Measurements from ENCODE around the gene RAD50. TPM values are rescaled to one million over a fixed set of nuclear protein-coding genes. Genes with fewer than 3 reads are reported as not detected.
"Not testable (repeated sequence)": the region's sequence is repeated elsewhere in the genome, so short reads cannot be mapped to it uniquely, and the experiment has no call there.

RAD50 gene
- 10 to 100 TPM; 34.1 to 40.1 (median 37.5) TPM for total RNA-seq

DNA sequence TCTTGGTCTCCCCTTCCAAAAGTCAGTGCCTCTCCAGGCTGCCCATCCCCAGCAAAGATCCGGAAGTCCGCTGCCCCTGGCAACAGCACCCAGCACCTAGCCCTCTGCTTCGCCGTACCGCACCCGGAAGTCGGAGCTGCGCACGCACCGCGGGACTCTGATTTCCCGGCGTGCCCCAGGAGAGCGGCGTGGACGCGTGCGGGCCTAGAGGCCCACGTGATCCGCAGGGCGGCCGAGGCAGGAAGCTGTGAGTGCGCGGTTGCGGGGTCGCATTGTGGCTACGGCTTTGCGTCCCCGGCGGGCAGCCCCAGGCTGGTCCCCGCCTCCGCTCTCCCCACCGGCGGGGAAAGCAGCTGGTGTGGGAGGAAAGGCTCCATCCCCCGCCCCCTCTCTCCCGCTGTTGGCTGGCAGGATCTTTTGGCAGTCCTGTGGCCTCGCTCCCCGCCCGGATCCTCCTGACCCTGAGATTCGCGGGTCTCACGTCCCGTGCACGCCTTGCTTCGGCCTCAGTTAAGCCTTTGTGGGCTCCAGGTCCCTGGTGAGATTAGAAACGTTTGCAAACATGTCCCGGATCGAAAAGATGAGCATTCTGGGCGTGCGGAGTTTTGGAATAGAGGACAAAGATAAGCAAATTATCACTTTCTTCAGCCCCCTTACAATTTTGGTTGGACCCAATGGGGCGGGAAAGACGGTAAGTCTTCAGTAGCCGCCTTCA lies at the start of gene RAD50:
TSS of gene RAD50 (plus strand) at position 215 of the 715 bp plus-strand sequence. CDS start at position 563, 348 bp downstream.
- Histone ChIP-seq H3K4me1 (peaks cover 12 to 14% of the 10 kb centered on the region in 2 donors), H3K9me3 (no peaks in the 10 kb centered on the region), H3K4me3 (replicated peaks in 1 of 3) (peak within 1 kb of the TSS; percentile 38 to 78 (median 53)), H3K27me3 (no peaks in the 10 kb centered on the region), H3K27ac (peak within 1 kb of the TSS; percentile 69 to 84 (median 75)), H3K36me3 (no peaks in the 10 kb centered on the region)
- TF ChIP-seq, protein P1, sequence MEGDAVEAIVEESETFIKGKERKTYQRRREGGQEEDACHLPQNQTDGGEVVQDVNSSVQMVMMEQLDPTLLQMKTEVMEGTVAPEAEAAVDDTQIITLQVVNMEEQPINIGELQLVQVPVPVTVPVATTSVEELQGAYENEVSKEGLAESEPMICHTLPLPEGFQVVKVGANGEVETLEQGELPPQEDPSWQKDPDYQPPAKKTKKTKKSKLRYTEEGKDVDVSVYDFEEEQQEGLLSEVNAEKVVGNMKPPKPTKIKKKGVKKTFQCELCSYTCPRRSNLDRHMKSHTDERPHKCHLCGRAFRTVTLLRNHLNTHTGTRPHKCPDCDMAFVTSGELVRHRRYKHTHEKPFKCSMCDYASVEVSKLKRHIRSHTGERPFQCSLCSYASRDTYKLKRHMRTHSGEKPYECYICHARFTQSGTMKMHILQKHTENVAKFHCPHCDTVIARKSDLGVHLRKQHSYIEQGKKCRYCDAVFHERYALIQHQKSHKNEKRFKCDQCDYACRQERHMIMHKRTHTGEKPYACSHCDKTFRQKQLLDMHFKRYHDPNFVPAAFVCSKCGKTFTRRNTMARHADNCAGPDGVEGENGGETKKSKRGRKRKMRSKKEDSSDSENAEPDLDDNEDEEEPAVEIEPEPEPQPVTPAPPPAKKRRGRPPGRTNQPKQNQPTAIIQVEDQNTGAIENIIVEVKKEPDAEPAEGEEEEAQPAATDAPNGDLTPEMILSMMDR (IDR thresholded peaks at IDR 0.05) = no peak
- peak; percentile 36 to 73 for TF ChIP-seq POLR2A (IDR thresholded peaks at IDR 0.05)
- WGBS, 2 donors = 0% methylated on average over 15 to 24 of the region's 53 CpGs
- intact Hi-C loops (cut with DNase I) = no loop called here
- peak; percentile 91 to 92 for DNase-seq

DNA sequence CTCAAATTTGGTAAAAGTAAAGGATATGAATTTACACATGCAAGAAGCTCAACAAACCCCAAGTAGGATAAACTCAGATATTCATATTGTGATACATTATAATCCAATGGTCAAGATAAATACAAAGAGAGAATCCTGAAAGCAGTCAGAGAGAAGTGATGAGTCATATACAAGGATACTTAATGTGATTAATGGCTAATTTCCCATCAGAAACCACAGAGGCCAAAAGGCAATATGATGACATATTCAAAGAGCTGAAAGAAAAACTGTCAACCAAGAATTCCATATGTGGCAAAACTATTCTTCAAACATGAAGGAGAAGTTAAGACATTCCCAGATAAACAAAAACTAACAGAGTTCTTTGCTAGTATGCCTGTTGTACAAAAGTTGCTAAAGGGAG lies 46.7 kb upstream of the RAD50 start:
- no peaks in the 10 kb centered on the region for H3K9me3 ChIP-seq
- TF ChIP-seq, protein P1 (IDR thresholded peaks at IDR 0.05) = no peak
- TF ChIP-seq POLR2A (IDR thresholded peaks at IDR 0.05) = no peak
- intact Hi-C loops (cut with DNase I) = no loop called here
- H3K36me3 ChIP-seq = no peaks in the 10 kb centered on the region
- H3K4me3 ChIP-seq (replicated peaks in 1 of 3) = no peak overlapping the region
- H3K27me3 ChIP-seq = no peaks in the 10 kb centered on the region
- DNase-seq = no peak
- H3K27ac ChIP-seq = no peak overlapping the region
- peaks cover 0 to 6% of the 10 kb centered on the region in 2 donors for H3K4me1 ChIP-seq

DNA sequence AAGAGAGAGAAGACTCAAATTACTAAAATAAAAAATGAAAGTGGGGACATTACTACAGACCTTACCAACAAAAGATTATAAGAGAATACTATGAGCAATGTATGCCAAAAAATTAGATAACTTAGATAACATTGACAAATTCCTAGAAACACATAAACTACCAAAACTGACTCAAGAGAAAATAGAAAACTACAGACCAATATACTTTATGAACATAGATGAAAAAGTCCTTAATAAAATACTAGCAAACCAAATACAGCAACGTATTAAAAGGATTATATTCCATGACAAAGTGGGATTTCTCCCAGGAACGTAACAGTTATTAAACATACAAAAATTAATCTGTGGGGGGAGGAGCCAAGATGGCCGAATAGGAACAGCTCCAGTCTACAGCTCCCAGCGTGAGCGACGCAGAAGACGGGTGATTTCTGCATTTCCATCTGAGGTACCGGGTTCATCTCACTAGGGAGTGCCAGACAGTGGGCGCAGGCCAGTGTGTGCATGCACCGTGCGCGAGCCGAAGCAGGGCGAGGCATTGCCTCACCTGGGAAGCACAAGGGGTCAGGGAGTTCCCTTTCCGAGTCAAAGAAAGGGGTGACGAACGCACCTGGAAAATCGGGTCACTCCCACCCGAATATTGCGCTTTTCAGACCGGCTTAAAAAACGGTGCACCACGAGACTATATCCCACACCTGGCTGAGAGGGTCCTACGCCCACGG lies 43.0 kb upstream of the RAD50 start:
- H3K27ac ChIP-seq; H3K27me3 ChIP-seq; H3K4me3 ChIP-seq (replicated peaks in 1 of 3); H3K4me1 ChIP-seq; H3K9me3 ChIP-seq; H3K36me3 ChIP-seq; DNase-seq; intact Hi-C loops (cut with DNase I): not testable (repeated sequence)
- WGBS, 2 donors = 94 to 95% methylated on average over 15 to 19 of the region's 25 CpGs

DNA sequence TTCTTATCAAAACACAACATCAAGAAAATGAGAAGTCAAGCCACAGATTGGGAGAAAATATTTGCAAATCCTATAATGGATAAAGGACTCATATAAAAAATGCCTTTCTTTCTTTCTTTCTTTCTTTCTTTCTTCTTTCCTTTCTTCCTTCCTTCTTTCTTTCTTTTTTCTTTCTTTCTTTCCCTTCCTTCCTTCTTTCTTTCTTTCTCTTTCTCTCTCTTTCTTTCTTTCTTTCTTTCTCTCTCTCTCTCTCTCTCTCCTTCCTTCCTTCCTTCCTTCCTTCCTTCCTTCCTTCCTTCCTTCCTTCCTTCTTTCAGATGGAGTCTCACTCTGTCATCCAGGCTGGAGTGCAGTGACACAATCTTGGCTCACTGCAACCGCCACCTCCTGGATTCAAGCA lies 34.7 kb upstream of the RAD50 start:
- H3K4me1 ChIP-seq; intact Hi-C loops (cut with DNase I); H3K27ac ChIP-seq; H3K4me3 ChIP-seq (replicated peaks in 1 of 3); H3K9me3 ChIP-seq; DNase-seq; H3K27me3 ChIP-seq; H3K36me3 ChIP-seq: not testable (repeated sequence)
- 80 to 94% methylated on average over 1 of the region's 1 CpG for WGBS, 2 donors

DNA sequence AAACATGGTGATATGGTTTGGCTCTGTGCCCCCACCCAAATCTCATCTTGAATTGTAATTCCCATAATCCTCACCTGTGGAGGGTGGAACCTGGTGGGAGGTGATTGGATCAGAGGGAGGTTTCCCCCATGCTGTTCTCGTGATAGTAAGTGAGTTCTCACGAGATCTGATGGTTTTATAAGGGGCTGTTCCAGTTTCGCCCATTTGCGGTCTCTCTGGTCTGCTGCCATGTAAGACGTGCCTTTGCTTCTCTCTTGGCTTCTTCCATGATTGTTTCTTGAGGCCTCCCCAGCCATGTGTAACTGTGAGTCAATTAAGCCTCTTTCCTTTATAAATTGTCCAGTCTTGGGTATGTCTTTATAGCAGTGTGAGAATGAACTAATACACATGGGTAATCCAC lies 31.9 kb upstream of the RAD50 start:
- H3K4me3 ChIP-seq (replicated peaks in 1 of 3); intact Hi-C loops (cut with DNase I); H3K9me3 ChIP-seq; H3K27me3 ChIP-seq; DNase-seq; H3K36me3 ChIP-seq; H3K27ac ChIP-seq; H3K4me1 ChIP-seq: not testable (repeated sequence)
- WGBS, 2 donors = 83 to 90% methylated on average over 5 of the region's 5 CpGs

DNA sequence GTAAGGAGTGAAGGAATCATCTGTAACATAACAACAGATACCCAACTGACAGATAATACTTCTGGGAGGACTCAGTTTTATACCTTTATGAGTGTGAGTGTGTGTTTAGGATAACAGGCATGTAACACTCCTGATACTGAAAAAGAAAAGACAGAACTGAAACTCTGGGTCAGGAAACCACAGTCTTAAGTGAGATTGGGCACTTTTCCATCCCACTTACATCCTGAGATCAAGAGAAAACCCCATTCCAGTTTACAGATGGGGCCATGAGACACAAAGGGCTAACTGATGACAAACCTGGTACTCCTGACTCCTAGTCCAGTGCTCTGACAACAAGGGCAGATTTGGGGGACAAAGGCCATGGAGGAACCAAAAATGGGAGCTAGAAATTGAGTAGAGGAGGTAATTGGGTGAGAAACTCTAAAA lies 31.5 kb upstream of the RAD50 start:
- no peak for TF ChIP-seq POLR2A (IDR thresholded peaks at IDR 0.05)
- TF ChIP-seq, protein P1 (IDR thresholded peaks at IDR 0.05) = no peak
- DNase-seq = no peak
- Histone ChIP-seq H3K36me3 (no peaks in the 10 kb centered on the region), H3K27me3 (no peaks in the 10 kb centered on the region), H3K27ac (no peak overlapping the region), H3K4me3 (replicated peaks in 1 of 3) (no peak overlapping the region), H3K4me1 (no peaks in the 10 kb centered on the region), H3K9me3 (no peaks in the 10 kb centered on the region)
- intact Hi-C loops (cut with DNase I) = no loop called here
